SK-N-SH treated with all-trans-retinoic acid at 6 μM for 48 hours (cell line): ENCODE results near the gene DPYD.

Experiments used
- RARB ChIP-seq: fragments of 250-450 bp; sonication (Bioruptor Pico); IDR thresholded peaks from 2 replicates; pipeline ENCODE4 v1.8.0; 2021; ENCODE audit warnings: mild to moderate bottlenecking, moderate library complexity
- TCF4 ChIP-seq: fragments of 250-450 bp; sonication (Bioruptor Pico); IDR thresholded peaks from 2 replicates; pipeline ENCODE4 v1.8.0; 2021; ENCODE audit warnings: mild to moderate bottlenecking, moderate library complexity, borderline replicate concordance
- TOX ChIP-seq: fragments of 250-450 bp; sonication (Bioruptor Pico); IDR thresholded peaks from 2 replicates; pipeline ENCODE4 v1.8.0; 2021; ENCODE audit warnings: mild to moderate bottlenecking, moderate library complexity, borderline replicate concordance
- ZNF8 ChIP-seq: fragments of 450-650 bp; formaldehyde crosslinking; IDR thresholded peaks from 2 replicates; pipeline ENCODE4 v1.5.0; 2020; ENCODE audit warnings: mild to moderate bottlenecking, moderate library complexity
- TF ChIP-seq, protein P1 (sequence below): fragments of 250-450 bp; sonication (Bioruptor Pico); IDR thresholded peaks from 2 replicates; pipeline ENCODE4 v1.5.0; 2020; ENCODE audit warnings: mild to moderate bottlenecking, moderate library complexity

DNA sequence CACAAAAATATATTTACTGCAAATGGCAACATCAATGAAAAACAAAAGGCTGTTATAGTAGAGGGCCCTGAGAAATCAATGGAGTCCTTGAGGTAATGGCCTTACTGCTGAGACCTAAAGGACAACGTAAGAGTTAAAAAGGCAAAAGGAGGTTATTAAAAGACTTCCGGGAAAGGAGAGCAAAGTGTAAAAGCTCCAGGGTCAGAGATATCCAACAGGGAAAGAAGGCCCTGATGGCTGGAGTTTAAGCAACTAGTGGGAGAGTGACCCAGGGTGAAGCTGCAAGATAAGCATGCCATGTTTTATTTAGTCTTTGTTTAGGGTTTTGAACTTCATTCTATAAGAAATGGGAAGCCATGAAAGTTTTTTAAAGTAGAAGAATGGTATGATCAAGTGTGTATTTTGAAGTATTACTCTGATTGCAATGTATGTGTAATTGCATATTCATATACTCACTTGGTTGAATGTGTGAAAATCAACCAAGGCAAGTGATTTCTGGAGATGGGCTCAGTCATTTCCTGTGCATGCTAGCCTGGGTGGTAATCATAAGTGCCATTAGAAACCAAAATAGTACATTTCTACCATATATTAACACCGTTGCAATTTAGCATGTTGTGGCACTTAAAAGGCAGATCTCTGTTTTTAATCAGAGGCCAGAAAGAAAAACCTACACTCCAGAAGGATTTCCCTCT lies 5.3 kb upstream of the DPYD start:
- no peak for TF ChIP-seq ZNF8 (CRISPR knock-in tag)
- TF ChIP-seq RARB (CRISPR knock-in tag), result no peak
- no peak for TF ChIP-seq TCF4 (CRISPR knock-in tag)
- TF ChIP-seq TOX, result no peak
- TF ChIP-seq, protein P1, sequence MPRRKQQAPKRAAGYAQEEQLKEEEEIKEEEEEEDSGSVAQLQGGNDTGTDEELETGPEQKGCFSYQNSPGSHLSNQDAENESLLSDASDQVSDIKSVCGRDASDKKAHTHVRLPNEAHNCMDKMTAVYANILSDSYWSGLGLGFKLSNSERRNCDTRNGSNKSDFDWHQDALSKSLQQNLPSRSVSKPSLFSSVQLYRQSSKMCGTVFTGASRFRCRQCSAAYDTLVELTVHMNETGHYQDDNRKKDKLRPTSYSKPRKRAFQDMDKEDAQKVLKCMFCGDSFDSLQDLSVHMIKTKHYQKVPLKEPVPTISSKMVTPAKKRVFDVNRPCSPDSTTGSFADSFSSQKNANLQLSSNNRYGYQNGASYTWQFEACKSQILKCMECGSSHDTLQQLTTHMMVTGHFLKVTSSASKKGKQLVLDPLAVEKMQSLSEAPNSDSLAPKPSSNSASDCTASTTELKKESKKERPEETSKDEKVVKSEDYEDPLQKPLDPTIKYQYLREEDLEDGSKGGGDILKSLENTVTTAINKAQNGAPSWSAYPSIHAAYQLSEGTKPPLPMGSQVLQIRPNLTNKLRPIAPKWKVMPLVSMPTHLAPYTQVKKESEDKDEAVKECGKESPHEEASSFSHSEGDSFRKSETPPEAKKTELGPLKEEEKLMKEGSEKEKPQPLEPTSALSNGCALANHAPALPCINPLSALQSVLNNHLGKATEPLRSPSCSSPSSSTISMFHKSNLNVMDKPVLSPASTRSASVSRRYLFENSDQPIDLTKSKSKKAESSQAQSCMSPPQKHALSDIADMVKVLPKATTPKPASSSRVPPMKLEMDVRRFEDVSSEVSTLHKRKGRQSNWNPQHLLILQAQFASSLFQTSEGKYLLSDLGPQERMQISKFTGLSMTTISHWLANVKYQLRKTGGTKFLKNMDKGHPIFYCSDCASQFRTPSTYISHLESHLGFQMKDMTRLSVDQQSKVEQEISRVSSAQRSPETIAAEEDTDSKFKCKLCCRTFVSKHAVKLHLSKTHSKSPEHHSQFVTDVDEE (CRISPR knock-in tag), result no peak
